Nephron progenitor cell (in vitro differentiated cells): ENCODE results near the gene HPN.

ENCODE experiments used
- DNase-seq: peaks from one replicate; pipeline ENCODE4 v3.0.0; 2021
- H3K27ac Mint-ChIP-seq: 2 replicates; pipeline ENCODE4 v1.8.0; 2021; ENCODE audit warnings: mild to moderate bottlenecking, moderate library complexity, mixed read lengths
- H3K27me3 Mint-ChIP-seq: 2 replicates; pipeline ENCODE4 v1.8.0; 2021; ENCODE audit warnings: mild to moderate bottlenecking, low read depth, mixed read lengths; ENCODE audit not compliant: poor library complexity
- H3K36me3 Mint-ChIP-seq: 2 replicates; pipeline ENCODE4 v1.8.0; 2021; ENCODE audit warnings: low read depth, mixed read lengths
- H3K4me1 Mint-ChIP-seq: 2 replicates; pipeline ENCODE4 v1.8.0; 2021; ENCODE audit warnings: mixed read lengths
- H3K4me3 Mint-ChIP-seq: 2 replicates; pipeline ENCODE4 v1.8.0; 2021; ENCODE audit warnings: mild to moderate bottlenecking, moderate library complexity, mixed read lengths
- H3K9me3 Mint-ChIP-seq: 2 replicates; pipeline ENCODE4 v1.8.0; 2021; ENCODE audit warnings: mild to moderate bottlenecking, moderate library complexity, mixed read lengths
- CTCF ChIP-seq: fragments of 200-600 bp; sonication (generic); IDR thresholded peaks from 2 replicates; pipeline ENCODE4 v1.5.0; 2021; ENCODE audit warnings: antibody characterized with exemption

HPN gene

GRCh38 chr19:35008891-35009341 is 32.6 kb upstream of the HPN start:
- peaks cover 13% of the 10 kb centered on the region for H3K4me1 Mint-ChIP-seq
- DNase-seq = no peak
- no peak overlapping the region for H3K4me3 Mint-ChIP-seq
- H3K27ac Mint-ChIP-seq = no peak overlapping the region
- peaks cover 46% of the 10 kb centered on the region for H3K36me3 Mint-ChIP-seq
- H3K9me3 Mint-ChIP-seq = no peaks in the 10 kb centered on the region
- TF ChIP-seq CTCF = no peak
- H3K27me3 Mint-ChIP-seq = no peaks in the 10 kb centered on the region

- TF ChIP-seq CTCF = no peak
- Mint-ChIP-seq H3K4me3 (no peak overlapping the region), H3K27ac (no peak overlapping the region), H3K9me3 (no peaks in the 10 kb centered on the region), H3K27me3 (no peaks in the 10 kb centered on the region), H3K4me1 (peaks cover 7% of the 10 kb centered on the region), H3K36me3 (peaks cover 54% of the 10 kb centered on the region)
- DNase-seq = no peak
Measured at GRCh38 chr19:35009424-35010415, 31.8 kb upstream of the HPN start.

- peaks cover 7% of the 10 kb centered on the region for H3K4me1 Mint-ChIP-seq
- H3K27ac Mint-ChIP-seq = peak overlapping the region; percentile 89
- TF ChIP-seq CTCF = no peak
- DNase-seq = no peak
- H3K9me3 Mint-ChIP-seq = no peaks in the 10 kb centered on the region
- H3K27me3 Mint-ChIP-seq = no peaks in the 10 kb centered on the region
- peaks cover 62% of the 10 kb centered on the region for H3K36me3 Mint-ChIP-seq
- no peak overlapping the region for H3K4me3 Mint-ChIP-seq
Measured at GRCh38 chr19:35011091-35011689, 30.3 kb upstream of the HPN start.

GRCh38 chr19:35011737-35012682 is 29.5 kb upstream of the HPN start:
- no peak for DNase-seq
- H3K9me3 Mint-ChIP-seq = no peaks in the 10 kb centered on the region
- peak overlapping the region; percentile 69 for H3K27ac Mint-ChIP-seq
- H3K27me3 Mint-ChIP-seq = no peaks in the 10 kb centered on the region
- H3K4me3 Mint-ChIP-seq = no peak overlapping the region
- TF ChIP-seq CTCF = no peak
- peaks cover 7% of the 10 kb centered on the region for H3K4me1 Mint-ChIP-seq
- H3K36me3 Mint-ChIP-seq = peaks cover 54% of the 10 kb centered on the region

GRCh38 chr19:35013041-35013819 is 28.3 kb upstream of the HPN start:
- Mint-ChIP-seq H3K27me3 (no peaks in the 10 kb centered on the region), H3K27ac (peak overlapping the region; percentile 87), H3K4me1 (peaks cover 7% of the 10 kb centered on the region), H3K9me3 (no peaks in the 10 kb centered on the region), H3K4me3 (no peak overlapping the region), H3K36me3 (peaks cover 64% of the 10 kb centered on the region)
- peak; percentile 92 for TF ChIP-seq CTCF
- peak; percentile 77 for DNase-seq
